Activated CD8-positive, alpha-beta T cell treated with anti-CD3 and anti-CD28 coated beads for 36 hours (primary cell): ENCODE data around the gene PLEKHH2. TPM values are rescaled to one million over a fixed set of nuclear protein-coding genes. Genes with fewer than 3 reads are reported as not detected.

Experiments
- ATAC-seq: fragments of 200-7000 bp; cut with Tn5 transposase; one replicate; pipeline ENCODE4 v1.10.0; 2021; ENCODE audit warnings: mild to moderate bottlenecking, moderate library complexity
- CTCF ChIA-PET: fragments of 350-600 bp; sonication (Branson Sonifier 250); formaldehyde crosslinking; loops from one replicate; lab custom pipeline; 2021; ENCODE audit warnings: antibody characterized with exemption; lab: Charles Lee
- POLR2A ChIA-PET: fragments of 350-600 bp; sonication (Branson Sonifier 250); formaldehyde crosslinking; loops from one replicate; lab custom pipeline; 2021; ENCODE audit warnings: antibody characterized with exemption; lab: Charles Lee
- DNase-seq: peaks from one replicate; pipeline ENCODE4 v3.0.0-alpha.2; 2020
- H3K27ac Mint-ChIP-seq: one replicate; pipeline ENCODE4 v1.8.0; 2021; ENCODE audit warnings: mild to moderate bottlenecking, mixed read lengths
- H3K27me3 Mint-ChIP-seq: one replicate; pipeline ENCODE4 v1.8.0; 2021; ENCODE audit warnings: mixed read lengths
- H3K36me3 Mint-ChIP-seq: one replicate; pipeline ENCODE4 v1.8.0; 2021; ENCODE audit warnings: low read depth, mixed read lengths
- H3K4me1 Mint-ChIP-seq: one replicate; pipeline ENCODE4 v1.8.0; 2021; ENCODE audit warnings: low read depth, mixed read lengths
- H3K4me3 Mint-ChIP-seq: one replicate; pipeline ENCODE4 v1.8.0; 2021; ENCODE audit warnings: mild to moderate bottlenecking, moderate library complexity, mixed read lengths
- H3K9me3 Mint-ChIP-seq: one replicate; pipeline ENCODE4 v1.8.0; 2021; ENCODE audit warnings: mixed read lengths
- intact Hi-C: fragments of 100-400 bp; cut with micrococcal nuclease; formaldehyde crosslinking; loops from one replicate; pipeline ENCODE4 v1.10.0; 2022
- total RNA-seq, 2 experiments: library from RNA; stranded (reverse); gene quantifications; one replicate each; pipeline ENCODE4 v1.2.3, GENCODE V29; 2021
- TF ChIP-seq, protein P1 (sequence below): fragments of 200-600 bp; IDR thresholded peaks from one replicate; pipeline ENCODE4 v1.8.0; 2022; ENCODE audit warnings: antibody characterized with exemption, mild to moderate bottlenecking

PLEKHH2 gene
- total RNA-seq, 2 experiments from 2014 or later: 0.43 to 0.56 TPM

DNA sequence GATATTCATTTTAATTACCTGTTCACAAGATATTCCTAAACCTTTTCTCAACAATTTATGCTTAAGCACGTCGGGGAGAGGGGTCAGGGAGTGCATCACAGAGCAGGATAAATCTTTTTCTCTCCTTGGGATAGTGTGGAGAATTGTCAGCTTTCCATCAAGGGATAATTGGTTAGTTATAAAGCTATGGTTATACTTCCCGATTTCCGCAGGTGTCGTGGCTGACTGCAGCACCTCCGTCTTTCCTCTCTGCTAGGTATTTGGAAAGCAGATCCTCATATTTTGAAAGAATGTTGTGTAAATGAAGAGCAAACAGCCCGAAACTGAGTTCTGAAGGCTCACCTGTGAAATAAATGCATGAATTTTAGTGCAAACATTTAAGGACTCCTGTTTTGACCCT is 137.6 kb downstream of the PLEKHH2 start:
- CTCF ChIA-PET: interaction anchor here (1.0 to 1.2 kb wide), 2 partner anchors 21 to 163 kb away, joined by 4 read pairs; no protein-coding TSS in a partner anchor
- H3K36me3 Mint-ChIP-seq: no peaks in the 10 kb centered on the region
- peaks cover 19% of the 10 kb centered on the region for H3K4me1 Mint-ChIP-seq
- POLR2A ChIA-PET: interaction anchor here (0.7 to 1.3 kb wide), 2 partner anchors 10 to 165 kb away, joined by 4 to 5 read pairs; no protein-coding TSS in a partner anchor
- DNase-seq (no peak), ATAC-seq (no peak)
- peaks cover 2% of the 10 kb centered on the region for H3K27me3 Mint-ChIP-seq
- TF ChIP-seq, protein P1, sequence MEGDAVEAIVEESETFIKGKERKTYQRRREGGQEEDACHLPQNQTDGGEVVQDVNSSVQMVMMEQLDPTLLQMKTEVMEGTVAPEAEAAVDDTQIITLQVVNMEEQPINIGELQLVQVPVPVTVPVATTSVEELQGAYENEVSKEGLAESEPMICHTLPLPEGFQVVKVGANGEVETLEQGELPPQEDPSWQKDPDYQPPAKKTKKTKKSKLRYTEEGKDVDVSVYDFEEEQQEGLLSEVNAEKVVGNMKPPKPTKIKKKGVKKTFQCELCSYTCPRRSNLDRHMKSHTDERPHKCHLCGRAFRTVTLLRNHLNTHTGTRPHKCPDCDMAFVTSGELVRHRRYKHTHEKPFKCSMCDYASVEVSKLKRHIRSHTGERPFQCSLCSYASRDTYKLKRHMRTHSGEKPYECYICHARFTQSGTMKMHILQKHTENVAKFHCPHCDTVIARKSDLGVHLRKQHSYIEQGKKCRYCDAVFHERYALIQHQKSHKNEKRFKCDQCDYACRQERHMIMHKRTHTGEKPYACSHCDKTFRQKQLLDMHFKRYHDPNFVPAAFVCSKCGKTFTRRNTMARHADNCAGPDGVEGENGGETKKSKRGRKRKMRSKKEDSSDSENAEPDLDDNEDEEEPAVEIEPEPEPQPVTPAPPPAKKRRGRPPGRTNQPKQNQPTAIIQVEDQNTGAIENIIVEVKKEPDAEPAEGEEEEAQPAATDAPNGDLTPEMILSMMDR: no peak
- peak overlapping the region; percentile 93 for H3K4me3 Mint-ChIP-seq
- intact Hi-C loops: no loop called here
- H3K27ac Mint-ChIP-seq: peak overlapping the region; percentile 84
- H3K9me3 Mint-ChIP-seq: no peaks in the 10 kb centered on the region

GRCh38 chr2:43776324-43776723 is 139.3 kb downstream of the PLEKHH2 start:
- peak; percentile 19 for DNase-seq
- Mint-ChIP-seq H3K9me3 (no peaks in the 10 kb centered on the region), H3K27me3 (no peaks in the 10 kb centered on the region), H3K36me3 (no peaks in the 10 kb centered on the region), H3K4me1 (peaks cover 19% of the 10 kb centered on the region), H3K4me3 (no peak overlapping the region), H3K27ac (no peak overlapping the region)
- ChIA-PET POLR2A (no interaction called here), CTCF (no interaction called here)
- TF ChIP-seq, protein P1: no peak
- intact Hi-C loops: no loop called here
- ATAC-seq: peak; percentile 43

DNA sequence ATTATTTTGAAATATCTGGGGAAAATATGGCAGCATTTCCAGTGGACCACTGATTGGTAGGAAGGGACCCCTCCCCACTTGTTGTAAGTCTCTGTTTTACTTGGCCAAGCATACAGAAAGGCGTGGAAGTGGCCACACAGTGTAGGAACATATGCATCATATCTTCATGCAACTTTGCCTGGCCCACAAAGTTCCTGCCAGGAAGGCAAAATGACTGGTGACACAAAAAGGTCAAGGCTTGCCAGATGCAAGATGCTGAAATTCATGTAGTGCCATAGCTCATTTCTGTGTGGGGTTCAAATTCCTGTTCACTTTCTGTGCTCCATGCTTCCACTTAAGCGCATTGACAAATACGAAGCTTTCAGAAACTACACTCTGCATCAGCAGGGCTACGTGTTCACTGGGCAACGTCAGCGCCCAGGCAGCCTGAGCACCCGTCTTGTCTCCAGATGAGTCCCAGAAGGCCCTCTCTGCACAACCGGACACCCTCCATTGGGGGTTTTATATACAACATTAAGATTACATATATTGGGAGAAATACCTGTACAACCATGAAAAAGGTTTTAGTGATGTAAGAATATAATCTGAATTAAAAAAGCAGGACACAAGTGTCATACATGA is 140.4 kb downstream of the PLEKHH2 start:
- Mint-ChIP-seq H3K4me3 (no peak overlapping the region), H3K27ac (no peak overlapping the region), H3K36me3 (no peaks in the 10 kb centered on the region), H3K27me3 (no peaks in the 10 kb centered on the region), H3K9me3 (no peaks in the 10 kb centered on the region), H3K4me1 (peaks cover 19% of the 10 kb centered on the region)
- TF ChIP-seq, protein P1: no peak
- DNase-seq (peak; percentile 33), ATAC-seq (no peak)
- ChIA-PET POLR2A (no interaction called here), CTCF (no interaction called here)
- intact Hi-C loops: no loop called here

- no peaks in the 10 kb centered on the region for H3K27me3 Mint-ChIP-seq
Observed at GRCh38 chr2:43778233-43778632, 141.2 kb downstream of the PLEKHH2 start.

DNA sequence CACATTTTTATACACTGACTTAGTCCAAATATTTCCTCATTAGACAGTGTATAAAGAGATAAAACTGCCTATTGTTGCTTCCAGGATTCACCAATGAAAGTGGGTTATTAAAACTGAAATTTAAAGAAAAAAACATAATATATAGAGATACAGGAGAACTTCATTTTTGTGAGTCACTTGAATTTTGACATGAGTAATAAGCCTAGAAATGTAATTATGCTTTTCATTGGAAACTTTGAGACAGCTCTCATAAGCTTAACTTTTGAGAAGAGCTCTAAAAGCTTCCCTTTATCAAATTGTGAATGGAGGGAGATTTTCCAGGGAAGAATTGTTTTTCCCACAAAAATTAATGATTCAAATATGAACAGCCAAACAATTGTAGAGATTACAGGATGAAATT is 150.8 kb downstream of the PLEKHH2 start:
- H3K27me3 Mint-ChIP-seq: no peaks in the 10 kb centered on the region
- no peak overlapping the region for H3K27ac Mint-ChIP-seq
- no peaks in the 10 kb centered on the region for H3K36me3 Mint-ChIP-seq
- intact Hi-C loops: no loop called here
- H3K9me3 Mint-ChIP-seq: no peaks in the 10 kb centered on the region
- POLR2A ChIA-PET: no interaction called here
- CTCF ChIA-PET: no interaction called here
- DNase-seq: no peak
- TF ChIP-seq, protein P1: no peak
- H3K4me1 Mint-ChIP-seq: peaks cover 20% of the 10 kb centered on the region
- H3K4me3 Mint-ChIP-seq: no peak overlapping the region
- peak; percentile 51 for ATAC-seq

More at GRCh38 chr2:43778233-43778632, 141.2 kb downstream of the PLEKHH2 start:
- Mint-ChIP-seq H3K9me3 (no peaks in the 10 kb centered on the region), H3K27ac (no peak overlapping the region), H3K4me1 (peaks cover 19% of the 10 kb centered on the region), H3K4me3 (no peak overlapping the region), H3K36me3 (no peaks in the 10 kb centered on the region)
- intact Hi-C loops: no loop called here
- ChIA-PET POLR2A (no interaction called here), CTCF (no interaction called here)
- TF ChIP-seq, protein P1: no peak
- ATAC-seq (no peak), DNase-seq (no peak)
